SH-SY5Y (cell line): ENCODE measurements around the gene PDE11A.

Experiments
- GATA2 ChIP-seq: IDR thresholded peaks from 2 replicates; pipeline ENCODE4 v1.6.1; 2011; ENCODE audit warnings: mild to moderate bottlenecking, low read depth, low read length
- GATA3 ChIP-seq: IDR thresholded peaks from 2 replicates; pipeline ENCODE4 v1.6.1; 2011; ENCODE audit warnings: low read depth, mild to moderate bottlenecking, low read length, moderate library complexity

DNA sequence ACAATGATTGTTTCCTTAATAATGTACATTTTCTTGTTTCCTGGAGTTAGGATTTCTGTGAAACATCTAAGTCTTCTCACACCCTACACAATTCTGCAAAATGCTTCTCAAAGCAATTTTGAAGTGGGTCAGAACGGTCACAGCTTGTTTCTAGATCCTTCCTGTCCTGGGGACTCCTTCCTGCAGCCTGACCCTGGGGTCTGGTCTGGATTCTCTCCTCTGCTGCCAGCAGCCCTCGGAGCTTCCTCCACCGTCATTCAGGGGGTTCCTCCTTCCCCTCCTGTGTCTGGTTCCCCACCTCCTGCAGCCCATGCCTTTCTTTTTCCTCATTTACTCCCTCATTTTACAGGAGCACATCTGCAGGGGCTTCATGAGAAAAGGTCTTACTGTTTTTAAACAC lies 357.9 kb downstream of the PDE11A start:
- TF ChIP-seq GATA2, result no peak
- no peak for TF ChIP-seq GATA3
